Measurements from ENCODE around the gene CABP7.

- no peak for TF ChIP-seq CTCF (IDR thresholded peaks at IDR 0.05)
- TF ChIP-seq TCF7L2 (IDR thresholded peaks at IDR 0.05; ENCODE audit: low read depth, low read length): no peak
- no peak for TF ChIP-seq SIN3A (IDR thresholded peaks at IDR 0.05; ENCODE audit: borderline replicate concordance, insufficient read depth, low read depth, low read length)
- TF ChIP-seq REST (IDR thresholded peaks at IDR 0.05; ENCODE audit: insufficient read depth in 1 of 2, low read depth in 2 of 2, low read length in 1 of 2): no peak
These were observed 579 bp upstream of the CABP7 start for GRCh38 chr22:29718949-29719898.

Measured in Panc1 (cell line).